HCT116 (cell line): ENCODE data around the gene EEF1E1. TPM values are rescaled to one million over a fixed set of nuclear protein-coding genes. Genes with fewer than 3 reads are reported as not detected.
A peak's percentile ranks its signal among the peaks of the same experiment; 100 is the strongest.

Experiments used
- ATAC-seq: fragments of 200-7000 bp; cut with Tn5 transposase; 2 replicates; pipeline ENCODE4 v1.9.1; 2020; ENCODE audit warnings: mild to moderate bottlenecking, moderate library complexity
- BruUV-seq: library from RNA; stranded (reverse); fragments of 400-500 nt; replicated peaks from 2 replicates; lab custom pipeline; 2021; lab: Mats Ljungman, UMichigan
- CTCF ChIA-PET: fragments of 300-600 bp; sonication (Branson Sonifier 250); formaldehyde crosslinking; loops from one replicate; lab custom pipeline; 2021; ENCODE audit warnings: antibody characterized with exemption; lab: Charles Lee
- POLR2A ChIA-PET: fragments of 300-600, 350-600 bp; sonication (Branson Sonifier 250); formaldehyde crosslinking; loops from one replicate; lab custom pipeline; 2021; ENCODE audit warnings: antibody characterized with exemption; lab: Charles Lee
- RAD21 ChIA-PET, 2 experiments: fragments of 300-600 bp; sonication (Branson Sonifier 250); formaldehyde crosslinking; loops; one replicate each; lab custom pipeline; 2023; ENCODE audit warnings: low total read pairs in 2 of 2; ENCODE audit not compliant: uncharacterized antibody in 2 of 2, unreplicated experiment in 2 of 2, low non-redundant PET in 1 of 2; lab: Charles Lee
- DNase-seq: peaks from one replicate; pipeline ENCODE4 v3.0.0-alpha.2; 2010; ENCODE audit warnings: low read depth, low spot score
- H2AFZ ChIP-seq: fragments of 200-600 bp; shearing (Covaris generic), sonication (generic); 2 replicates; pipeline ENCODE4 v1.6.1; 2017; ENCODE audit warnings: low read depth, mixed run types, mixed read lengths, antibody characterized with exemption, low read length; ENCODE audit not compliant: poor library complexity, severe bottlenecking
- H3K27ac ChIP-seq: 2 replicates; pipeline ENCODE4 v1.5.1; 2012; ENCODE audit warnings: low read depth, low read length
- H3K27me3 ChIP-seq: fragments of 200-600 bp; sonication (generic); 2 replicates; pipeline ENCODE4 v1.6.1; 2016; ENCODE audit warnings: mixed run types, low read length, mixed read lengths; ENCODE audit not compliant: insufficient read depth
- H3K36me3 ChIP-seq, 2 experiments: fragments of 200-500 bp in 1 of 2; fragments of 200-600 bp in 1 of 2; sonication (Bioruptor generic) in 1 of 2; sonication (generic) in 1 of 2; 2 replicates each; pipeline versions ENCODE4 v1.5.1 to v1.6.1; 2014 to 2016; ENCODE audit warnings: low read length in 2 of 2, inconsistent platforms in 1 of 2, mixed read lengths in 1 of 2, mixed run types in 1 of 2; ENCODE audit not compliant: insufficient read depth in 2 of 2, control insufficient read depth in 1 of 2
- H3K4me1 ChIP-seq, 2 experiments: fragments of 200-600 bp in 1 of 2; sonication (generic) in 1 of 2; 2 replicates each; pipeline versions ENCODE4 v1.5.1 to v1.6.1; 2012 to 2017; ENCODE audit warnings: low read length in 2 of 2, inconsistent platforms in 1 of 2, mild to moderate bottlenecking in 1 of 2, mixed read lengths in 1 of 2, mixed run types in 1 of 2, moderate library complexity in 1 of 2; ENCODE audit not compliant: insufficient read depth in 2 of 2, control insufficient read depth in 1 of 2
- H3K4me2 ChIP-seq: fragments of 200-600 bp; sonication (generic); 2 replicates; pipeline ENCODE4 v1.6.1; 2017; ENCODE audit warnings: mixed run types, low read length, mixed read lengths
- H3K4me3 ChIP-seq, 2 experiments: fragments of 200-600 bp in 1 of 2; sonication (generic) in 1 of 2; replicated peaks in 1 of 2; 2 replicates each; pipeline ENCODE4 v1.5.1; 2011 to 2016; ENCODE audit warnings: low read length in 2 of 2, control low read depth in 1 of 2, low read depth in 1 of 2, mild to moderate bottlenecking in 1 of 2, mixed read lengths in 1 of 2, mixed run types in 1 of 2
- H3K79me2 ChIP-seq: fragments of 200-600 bp; sonication (generic); 2 replicates; pipeline ENCODE4 v1.6.1; 2017; ENCODE audit warnings: mild to moderate bottlenecking, mixed run types, low read length, moderate library complexity, mixed read lengths; ENCODE audit not compliant: insufficient read depth
- H3K9ac ChIP-seq: fragments of 200-600 bp; sonication (generic); 2 replicates; pipeline ENCODE4 v1.6.1; 2016; ENCODE audit warnings: low read length, mixed read lengths
- H3K9me2 ChIP-seq: fragments of 200-600 bp; sonication (generic), shearing (Covaris generic); 2 replicates; pipeline ENCODE4 v1.6.1; 2017; ENCODE audit warnings: mixed run types, mild to moderate bottlenecking, moderate library complexity; ENCODE audit not compliant: insufficient read depth
- H3K9me3 ChIP-seq, 2 experiments: fragments of 200-500 bp in 1 of 2; fragments of 200-600 bp in 1 of 2; sonication (Bioruptor generic) in 1 of 2; sonication (generic) in 1 of 2; 2 replicates each; pipeline ENCODE4 v1.6.1; 2014 to 2017; ENCODE audit warnings: low read length in 2 of 2, mixed read lengths in 2 of 2, inconsistent platforms in 1 of 2, low read depth in 1 of 2, mild to moderate bottlenecking in 1 of 2, mixed run types in 1 of 2, moderate library complexity in 1 of 2; ENCODE audit not compliant: control insufficient read depth in 1 of 2, insufficient read depth in 1 of 2
- H4K20me1 ChIP-seq: fragments of 200-600 bp; sonication (generic), shearing (Covaris generic); 2 replicates; pipeline ENCODE4 v1.6.1; 2017; ENCODE audit warnings: mixed run types, mild to moderate bottlenecking, moderate library complexity; ENCODE audit not compliant: insufficient read depth
- CBX3 ChIP-seq: IDR thresholded peaks from 2 replicates; pipeline ENCODE4 v1.6.1; 2012; ENCODE audit warnings: low read depth
- CTCF ChIP-seq, 3 experiments: fragments of 200-600 bp in 1 of 3; sonication (generic) in 1 of 3; IDR thresholded peaks in 2 of 3; conservative IDR thresholded peaks in 1 of 3; 2 replicates each; pipeline ENCODE4 v1.5.1; 2012 to 2017; ENCODE audit warnings: low read depth in 2 of 3, low read length in 2 of 3, antibody characterized with exemption in 1 of 3, borderline replicate concordance in 1 of 3, control low read depth in 1 of 3, mild to moderate bottlenecking in 1 of 3, mixed read lengths in 1 of 3, mixed run types in 1 of 3, moderate library complexity in 1 of 3; ENCODE audit not compliant: insufficient read depth in 1 of 3
- EZH2 ChIP-seq: fragments of 200-600 bp; sonication (generic); IDR thresholded peaks from 2 replicates; pipeline ENCODE4 v1.6.1; 2017; ENCODE audit warnings: antibody characterized with exemption, mixed run types
- EZH2phosphoT487 ChIP-seq: fragments of 200-600 bp; IDR thresholded peaks from 2 replicates; pipeline ENCODE4 v1.6.1; 2018; ENCODE audit warnings: antibody characterized with exemption, borderline replicate concordance
- FOSL1 ChIP-seq: IDR thresholded peaks from 2 replicates; pipeline ENCODE4 v1.6.1; 2012; ENCODE audit warnings: low read depth
- MAX ChIP-seq: IDR thresholded peaks from 2 replicates; pipeline ENCODE4 v1.6.1; 2012
- POLR2A ChIP-seq: IDR thresholded peaks from 2 replicates; pipeline ENCODE4 v1.7.0; 2011; ENCODE audit warnings: borderline replicate concordance; ENCODE audit not compliant: insufficient read depth, insufficient read length; ENCODE audit errors: extremely low read depth
- POLR2AphosphoS5 ChIP-seq: IDR thresholded peaks from 2 replicates; pipeline ENCODE4 v1.6.1; 2011; ENCODE audit warnings: mild to moderate bottlenecking, low read depth, low read length, moderate library complexity
- RAD21 ChIP-seq: IDR thresholded peaks from 2 replicates; pipeline ENCODE4 v1.6.1; 2012; ENCODE audit warnings: low read depth, mild to moderate bottlenecking
- SIN3A ChIP-seq: IDR thresholded peaks from 2 replicates; pipeline ENCODE4 v1.6.1; 2012; ENCODE audit warnings: low read depth
- SP1 ChIP-seq: IDR thresholded peaks from 2 replicates; pipeline ENCODE4 v1.6.1; 2012; ENCODE audit warnings: low read depth
- SRF ChIP-seq: IDR thresholded peaks from 2 replicates; pipeline ENCODE4 v1.6.1; 2012; ENCODE audit warnings: low read depth
- TCF7L2 ChIP-seq: IDR thresholded peaks from 2 replicates; pipeline ENCODE4 v1.7.0; 2011; ENCODE audit warnings: borderline replicate concordance, inconsistent platforms; ENCODE audit not compliant: insufficient read depth, insufficient read length; ENCODE audit errors: extremely low read depth
- YY1 ChIP-seq: IDR thresholded peaks from 2 replicates; pipeline ENCODE4 v1.6.1; 2011; ENCODE audit warnings: low read length, low read depth, moderate library complexity, mild to moderate bottlenecking; ENCODE audit not compliant: insufficient replicate concordance; ENCODE audit errors: extremely low read depth
- ZFX ChIP-seq: fragments of 450-650 bp; IDR thresholded peaks from 2 replicates; pipeline ENCODE4 v1.6.1; 2017
- ZNF274 ChIP-seq: fragments of 200-500 bp; sonication (Bioruptor generic); IDR thresholded peaks from 2 replicates; pipeline ENCODE4 v1.6.1; 2014; ENCODE audit warnings: mild to moderate bottlenecking, low read depth, low read length, inconsistent platforms
- intact Hi-C: fragments of 100-400 bp; cut with micrococcal nuclease; formaldehyde crosslinking; loops from 2 replicates; pipeline ENCODE4 v1.10.0; 2022
- total RNA-seq: library from RNA; stranded (reverse); gene quantifications from one replicate; pipeline ENCODE4 v1.2.1, GENCODE V29; 2021; ENCODE audit not compliant: unreplicated experiment

The EEF1E1 gene
- total RNA-seq, 1 experiment from 2014 or later = 69.7 TPM

- ATAC-seq = no peak
- peak overlapping the region; percentile 73 for H2AFZ ChIP-seq
- POLR2A ChIA-PET = interaction anchor here (1.0 to 1.9 kb wide), 3 partner anchors 9 to 37 kb away, joined by 3 to 9 read pairs (median 4); partner anchors contain the start of gene EEF1E1
Observed at GRCh38 chr6:8064638-8065518, 37.5 kb downstream of the EEF1E1 start.

GRCh38 chr6:8063761-8064637, 38.3 kb downstream of the EEF1E1 start, which contains the start of gene BLOC1S5:
BLOC1S5 (minus strand) TSS chr6:8064389; CDS start chr6:8064376, 13 bp downstream.
- Histone ChIP-seq H3K4me1 (peaks cover 5 to 18% of the 10 kb centered on the region in 2 experiments), H3K9me2 (no peaks in the 10 kb centered on the region), H4K20me1 (no peaks in the 10 kb centered on the region), H3K9me3 (no peaks in the 10 kb centered on the region), H3K27me3 (no peaks in the 10 kb centered on the region), H3K27ac (peak within 1 kb of the TSS; percentile 68), H3K79me2 (peaks cover 6% of the 10 kb centered on the region; the same call in 1 of the 2 replicates), H3K36me3 (peaks cover 3 to 4% of the 10 kb centered on the region in 2 experiments; a peak in 2 of 4 replicates), H3K9ac (peak within 1 kb of the TSS; percentile 85), H3K4me2 (peak within 1 kb of the TSS; percentile 81), H3K4me3 (peak within 1 kb of the TSS; percentile 87 to 96), H2AFZ (peak within 1 kb of the TSS; percentile 73)
- CTCF ChIA-PET = no interaction called here
- BruUV-seq = TSS peak; percentile 70
- DNase-seq (peak; percentile 94), ATAC-seq (peak; percentile 88)
- RAD21 ChIA-PET = no interaction called here
- POLR2A ChIA-PET = interaction anchor here (1.0 to 1.9 kb wide), 3 partner anchors 9 to 38 kb away, joined by 3 to 9 read pairs (median 4); partner anchors contain the start of gene EEF1E1
- intact Hi-C loops = no loop called here
- TF ChIP-seq EZH2phosphoT487 = no peak
- peak; percentile 11; the same call in 1 of the 2 replicates for TF ChIP-seq RAD21
- no peak for TF ChIP-seq ZNF274
- TF ChIP-seq CTCF (IDR thresholded peaks at IDR 0.05 in 2 of 3, conservative IDR thresholded peaks at IDR 0.05 in 1 of 3; ENCODE audit: borderline replicate concordance in 1 of 3, insufficient read depth in 1 of 3, low read depth in 2 of 3, low read length in 2 of 3) = no peak
- peak; percentile 80 for TF ChIP-seq SP1
- peak; percentile 44; the same call in 1 of the 2 replicates for TF ChIP-seq ZFX
- peak; percentile 86 for TF ChIP-seq POLR2A
- peak; percentile 96 for TF ChIP-seq SRF
- peak; percentile 63 for TF ChIP-seq CBX3
- TF ChIP-seq MAX = peak; percentile 59
- TF ChIP-seq FOSL1 = no peak
- peak; percentile 70 for TF ChIP-seq SIN3A

More at GRCh38 chr6:8064638-8065518, 37.5 kb downstream of the EEF1E1 start:
- ChIA-PET CTCF (no interaction called here), RAD21 (no interaction called here)
- Histone ChIP-seq H3K4me3 (peak overlapping the region; percentile 87 to 96), H3K27ac (peak overlapping the region; percentile 17; the same call in 1 of the 2 replicates), H3K36me3 (peaks cover 3 to 4% of the 10 kb centered on the region in 2 experiments; a peak in 2 of 4 replicates), H3K9me2 (no peaks in the 10 kb centered on the region), H3K9ac (peak overlapping the region; percentile 85), H4K20me1 (no peaks in the 10 kb centered on the region), H3K9me3 (no peaks in the 10 kb centered on the region), H3K4me2 (peak overlapping the region; percentile 81), H3K27me3 (no peaks in the 10 kb centered on the region), H3K4me1 (peaks cover 5 to 18% of the 10 kb centered on the region in 2 experiments), H3K79me2 (peaks cover 6% of the 10 kb centered on the region; the same call in 1 of the 2 replicates)
- intact Hi-C loops = no loop called here
- TSS peak; percentile 94 for BruUV-seq
- TF ChIP-seq TCF7L2 (no peak), EZH2 (no peak), POLR2AphosphoS5 (no peak), ZNF274 (no peak), CBX3 (no peak; the same call in none of the 2 replicates), YY1 (no peak), EZH2phosphoT487 (no peak), FOSL1 (no peak)
- no peak for DNase-seq
